HL-60 (cell line): ENCODE data around the gene MVB12A.

Experiments
- CTCF ChIP-seq: IDR thresholded peaks from one replicate; pipeline ENCODE4 v1.5.1; 2011; ENCODE audit warnings: low read length, control low read depth, inconsistent platforms; ENCODE audit not compliant: insufficient read depth
- GABPA ChIP-seq: IDR thresholded peaks from 2 replicates; pipeline ENCODE4 v1.6.1; 2012; ENCODE audit warnings: low read depth
- POLR2AphosphoS5 ChIP-seq: IDR thresholded peaks from 2 replicates; pipeline ENCODE4 v1.6.1; 2012; ENCODE audit warnings: low read depth

- no peak for TF ChIP-seq GABPA
- TF ChIP-seq CTCF = peak; percentile 17
- TF ChIP-seq POLR2AphosphoS5 = no peak
Measured at GRCh38 chr19:17441241-17442021, 21.6 kb downstream of the MVB12A start.
